Neutrophil (primary cell): Measurements from ENCODE around the gene XRCC5.
"Not testable (repeated sequence)": the region's sequence is repeated elsewhere in the genome, so short reads cannot be mapped to it uniquely, and the experiment has no call there.

ENCODE experiments used
- H3K27ac ChIP-seq: fragments of 200-600 bp; sonication (generic); 2 replicates; pipeline ENCODE4 v1.5.1; 2016; ENCODE audit warnings: mild to moderate bottlenecking, moderate library complexity
- H3K27me3 ChIP-seq: fragments of 200-600 bp; sonication (generic); 2 replicates; pipeline ENCODE4 v1.6.0; 2016; ENCODE audit warnings: mild to moderate bottlenecking
- H3K36me3 ChIP-seq: fragments of 200-600 bp; sonication (generic); 2 replicates; pipeline ENCODE4 v1.5.1; 2017
- H3K4me1 ChIP-seq, 2 experiments: fragments of 200-600 bp in 1 of 2; sonication (generic) in 1 of 2; 1 replicate in 1 of 2; 2 replicates in 1 of 2; pipeline versions ENCODE4 v1.5.1 to v1.6.1; 2013 to 2016; ENCODE audit warnings: low read depth in 1 of 2, low read length in 1 of 2, mild to moderate bottlenecking in 1 of 2, moderate library complexity in 1 of 2; ENCODE audit not compliant: control insufficient read depth in 1 of 2, insufficient read depth in 1 of 2
- H3K4me3 ChIP-seq, 2 experiments: fragments of 200-600 bp in 1 of 2; sonication (generic) in 1 of 2; 1 replicate in 1 of 2; 2 replicates in 1 of 2; pipeline ENCODE4 v1.5.1; 2013 to 2016; ENCODE audit warnings: low read depth in 1 of 2, low read length in 1 of 2, mild to moderate bottlenecking in 1 of 2, moderate library complexity in 1 of 2
- H3K9me3 ChIP-seq: fragments of 200-600 bp; sonication (generic); 2 replicates; pipeline ENCODE4 v1.5.1; 2016
- TF ChIP-seq, protein P1 (sequence below): fragments of 200-600 bp; sonication (generic); IDR thresholded peaks from 2 replicates; pipeline ENCODE4 v1.5.1; 2016; ENCODE audit warnings: antibody characterized with exemption

The XRCC5 gene

DNA sequence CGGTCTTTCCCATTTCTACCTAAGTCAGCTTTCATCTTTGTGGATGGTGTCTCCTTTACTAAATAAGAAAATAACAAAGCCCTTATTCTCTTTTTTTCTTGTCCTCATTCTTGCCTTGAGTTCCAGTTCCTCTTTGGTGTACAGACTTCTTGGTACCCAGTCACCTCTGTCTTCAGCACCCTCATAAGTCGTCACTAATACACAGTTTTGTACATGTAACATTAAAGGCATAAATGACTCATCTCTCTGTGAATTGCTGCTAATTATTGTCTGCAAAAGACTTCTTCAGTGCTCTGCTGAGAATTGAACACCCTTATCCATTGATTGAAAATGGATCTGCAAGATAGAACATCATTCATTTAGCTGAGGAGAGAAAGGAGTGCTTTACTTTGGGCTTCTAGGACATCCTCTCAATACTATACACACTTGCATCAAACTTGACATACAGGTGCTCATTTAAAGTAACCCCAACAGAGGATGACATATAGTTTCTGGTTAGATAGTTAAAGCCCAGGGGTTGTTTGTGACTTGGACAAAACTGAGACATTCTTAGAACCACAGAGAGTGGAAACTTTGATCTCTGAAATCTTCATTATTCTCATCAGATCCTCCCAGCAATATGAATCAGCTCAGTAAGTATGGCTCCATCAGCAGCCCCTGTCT, 97.0 kb downstream of the XRCC5 start:
- no peaks in the 10 kb centered on the region for H3K9me3 ChIP-seq
- H3K4me3 ChIP-seq = no peak overlapping the region
- H3K27me3 ChIP-seq = no peaks in the 10 kb centered on the region
- TF ChIP-seq, protein P1, sequence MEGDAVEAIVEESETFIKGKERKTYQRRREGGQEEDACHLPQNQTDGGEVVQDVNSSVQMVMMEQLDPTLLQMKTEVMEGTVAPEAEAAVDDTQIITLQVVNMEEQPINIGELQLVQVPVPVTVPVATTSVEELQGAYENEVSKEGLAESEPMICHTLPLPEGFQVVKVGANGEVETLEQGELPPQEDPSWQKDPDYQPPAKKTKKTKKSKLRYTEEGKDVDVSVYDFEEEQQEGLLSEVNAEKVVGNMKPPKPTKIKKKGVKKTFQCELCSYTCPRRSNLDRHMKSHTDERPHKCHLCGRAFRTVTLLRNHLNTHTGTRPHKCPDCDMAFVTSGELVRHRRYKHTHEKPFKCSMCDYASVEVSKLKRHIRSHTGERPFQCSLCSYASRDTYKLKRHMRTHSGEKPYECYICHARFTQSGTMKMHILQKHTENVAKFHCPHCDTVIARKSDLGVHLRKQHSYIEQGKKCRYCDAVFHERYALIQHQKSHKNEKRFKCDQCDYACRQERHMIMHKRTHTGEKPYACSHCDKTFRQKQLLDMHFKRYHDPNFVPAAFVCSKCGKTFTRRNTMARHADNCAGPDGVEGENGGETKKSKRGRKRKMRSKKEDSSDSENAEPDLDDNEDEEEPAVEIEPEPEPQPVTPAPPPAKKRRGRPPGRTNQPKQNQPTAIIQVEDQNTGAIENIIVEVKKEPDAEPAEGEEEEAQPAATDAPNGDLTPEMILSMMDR = no peak
- peaks cover 91% of the 10 kb centered on the region for H3K36me3 ChIP-seq
- H3K27ac ChIP-seq = peak overlapping the region; percentile 69
- peaks cover 14 to 21% of the 10 kb centered on the region in 2 experiments for H3K4me1 ChIP-seq

- Histone ChIP-seq H3K27ac (peak overlapping the region; percentile 69), H3K27me3 (no peaks in the 10 kb centered on the region), H3K36me3 (peaks cover 85% of the 10 kb centered on the region), H3K9me3 (no peaks in the 10 kb centered on the region), H3K4me3 (no peak overlapping the region), H3K4me1 (peaks cover 17 to 25% of the 10 kb centered on the region in 2 experiments)
- TF ChIP-seq, protein P1 = no peak
Observed at GRCh38 chr2:216206821-216207220, 97.7 kb downstream of the XRCC5 start.

DNA sequence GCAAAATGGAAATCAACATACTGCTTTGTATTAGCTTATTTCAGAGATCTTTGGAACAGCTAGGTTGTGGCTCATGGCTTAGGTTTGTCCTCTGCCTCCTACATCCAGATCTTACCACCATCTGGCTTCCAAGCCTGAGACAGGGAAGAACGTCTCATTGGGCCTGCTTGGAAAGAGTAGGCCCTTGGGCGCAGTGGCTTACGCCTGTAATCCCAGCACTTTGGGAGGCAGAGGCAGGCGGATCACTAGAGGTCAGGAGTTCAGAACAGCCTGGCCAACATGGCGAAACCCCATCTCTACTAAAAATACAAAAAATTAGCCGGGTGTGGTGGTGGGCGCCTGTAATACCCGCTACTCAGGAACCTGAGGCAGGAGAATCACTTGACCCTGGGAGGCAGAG, 99.5 kb downstream of the XRCC5 start:
- peaks cover 17 to 25% of the 10 kb centered on the region in 2 experiments for H3K4me1 ChIP-seq

DNA sequence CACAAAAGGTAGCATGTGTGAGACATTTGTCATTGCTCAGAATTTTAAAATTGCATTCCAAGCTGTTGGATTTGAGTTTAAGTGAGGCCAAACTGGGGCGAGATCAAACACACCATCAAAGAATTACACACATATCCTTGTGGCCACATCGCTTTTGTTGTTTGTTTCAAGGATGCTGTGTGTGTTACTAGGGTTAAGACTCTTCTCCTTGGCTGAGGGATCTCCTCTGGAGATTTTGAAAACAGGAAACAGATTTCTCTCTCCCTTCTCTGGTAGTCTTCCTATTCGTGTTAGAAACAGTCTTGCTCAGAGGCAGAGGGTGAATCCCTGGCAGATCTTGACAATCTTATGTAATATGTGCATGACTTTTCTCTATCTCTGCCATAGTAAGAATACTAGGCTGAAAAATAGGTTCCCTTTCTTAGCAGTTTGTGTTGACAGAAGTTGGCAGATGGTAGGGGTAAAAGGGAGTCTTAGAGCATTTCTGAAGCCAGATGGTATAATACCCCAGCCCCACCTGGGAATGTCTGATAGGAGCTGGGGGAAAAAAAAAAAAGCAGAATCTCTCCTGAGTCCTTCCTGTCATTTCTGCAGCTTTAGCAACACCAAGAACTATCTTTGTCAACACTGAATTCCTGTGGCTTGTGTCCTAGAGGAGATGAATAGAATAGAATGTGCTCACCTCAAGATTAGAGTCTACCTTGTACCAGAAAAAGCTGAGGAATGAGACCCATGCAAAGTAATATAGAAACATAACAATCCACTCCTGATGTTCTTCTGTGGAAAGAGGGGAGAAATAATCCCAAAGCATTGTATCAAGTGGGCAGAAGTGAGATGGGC, 101.8 kb downstream of the XRCC5 start:
- Histone ChIP-seq H3K4me1 (peaks cover 10 to 18% of the 10 kb centered on the region in 2 experiments), H3K9me3 (no peaks in the 10 kb centered on the region), H3K27ac (peak overlapping the region; percentile 51), H3K36me3 (peaks cover 62% of the 10 kb centered on the region), H3K4me3 (no peak overlapping the region), H3K27me3 (no peaks in the 10 kb centered on the region)
- TF ChIP-seq, protein P1 = no peak

More for the DNA sequence above, 99.5 kb downstream of the XRCC5 start:
- not testable (repeated sequence) for H3K9me3 ChIP-seq, H3K27me3 ChIP-seq, H3K4me3 ChIP-seq, H3K27ac ChIP-seq
- peaks cover 77% of the 10 kb centered on the region for H3K36me3 ChIP-seq

- peak overlapping the region; percentile 51 for H3K27ac ChIP-seq
- H3K27me3 ChIP-seq = no peaks in the 10 kb centered on the region
- H3K4me1 ChIP-seq = peaks cover 5 to 18% of the 10 kb centered on the region in 2 experiments
- no peaks in the 10 kb centered on the region for H3K9me3 ChIP-seq
- TF ChIP-seq, protein P1 = no peak
- H3K36me3 ChIP-seq = peaks cover 54% of the 10 kb centered on the region
- H3K4me3 ChIP-seq = no peak overlapping the region
Observed at GRCh38 chr2:216211614-216212145, 102.5 kb downstream of the XRCC5 start.

DNA sequence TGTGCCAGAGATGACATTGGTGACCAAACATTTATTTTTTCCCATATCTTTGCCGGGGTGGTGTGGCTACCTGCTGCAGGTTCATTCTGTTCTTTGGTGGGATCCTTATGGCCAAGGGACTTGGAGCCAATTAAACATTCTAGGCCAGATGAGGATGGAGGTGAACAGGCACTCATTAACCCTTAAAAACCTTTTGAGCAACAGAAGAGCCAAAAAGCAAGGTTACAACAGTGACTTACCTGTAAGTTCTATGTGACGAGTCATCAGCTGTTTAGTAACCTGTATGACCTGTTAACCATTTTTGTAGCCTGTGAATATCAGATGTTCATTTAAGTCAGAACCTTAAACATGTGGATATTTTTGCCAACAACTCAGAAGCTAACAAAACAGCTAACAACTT, 105.6 kb downstream of the XRCC5 start:
- no peaks in the 10 kb centered on the region for H3K27me3 ChIP-seq
- peaks cover 5 to 18% of the 10 kb centered on the region in 2 experiments for H3K4me1 ChIP-seq
- no peak overlapping the region for H3K27ac ChIP-seq
- H3K9me3 ChIP-seq = no peaks in the 10 kb centered on the region
- no peak overlapping the region for H3K4me3 ChIP-seq
- peaks cover 48% of the 10 kb centered on the region for H3K36me3 ChIP-seq
- TF ChIP-seq, protein P1 = no peak
